Activated CD8-positive, alpha-beta memory T cell treated with anti-CD3 and anti-CD28 coated beads for 48 hours (primary cell): ENCODE results near the gene GPR142.

Source experiments
- DNase-seq, 3 experiments: peaks; one replicate each; pipeline ENCODE4 v3.0.0-alpha.2; 2020; ENCODE audit warnings: low read depth in 2 of 3, low spot score in 2 of 3

The GPR142 gene

DNA sequence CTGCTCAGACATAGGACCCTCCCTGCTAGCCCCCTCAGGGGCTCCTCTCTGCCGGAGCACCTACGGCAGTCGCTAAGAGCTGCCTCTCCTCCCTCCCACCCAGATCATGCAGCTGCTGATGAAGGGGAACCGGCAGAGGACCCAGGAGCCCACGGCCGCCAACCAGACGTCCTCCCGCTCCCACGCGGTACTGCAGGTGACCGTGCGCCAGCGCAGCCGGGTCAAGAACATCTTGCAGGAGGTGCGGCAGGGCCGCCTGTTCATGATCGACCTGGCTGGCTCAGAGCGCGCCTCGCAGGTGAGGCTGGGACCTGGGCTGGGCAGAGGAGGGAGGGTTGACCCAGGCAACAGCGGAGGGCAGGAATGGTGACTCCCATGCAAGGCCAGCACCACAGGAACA is 22.6 kb upstream of the GPR142 start:
- no peak for DNase-seq

DNA sequence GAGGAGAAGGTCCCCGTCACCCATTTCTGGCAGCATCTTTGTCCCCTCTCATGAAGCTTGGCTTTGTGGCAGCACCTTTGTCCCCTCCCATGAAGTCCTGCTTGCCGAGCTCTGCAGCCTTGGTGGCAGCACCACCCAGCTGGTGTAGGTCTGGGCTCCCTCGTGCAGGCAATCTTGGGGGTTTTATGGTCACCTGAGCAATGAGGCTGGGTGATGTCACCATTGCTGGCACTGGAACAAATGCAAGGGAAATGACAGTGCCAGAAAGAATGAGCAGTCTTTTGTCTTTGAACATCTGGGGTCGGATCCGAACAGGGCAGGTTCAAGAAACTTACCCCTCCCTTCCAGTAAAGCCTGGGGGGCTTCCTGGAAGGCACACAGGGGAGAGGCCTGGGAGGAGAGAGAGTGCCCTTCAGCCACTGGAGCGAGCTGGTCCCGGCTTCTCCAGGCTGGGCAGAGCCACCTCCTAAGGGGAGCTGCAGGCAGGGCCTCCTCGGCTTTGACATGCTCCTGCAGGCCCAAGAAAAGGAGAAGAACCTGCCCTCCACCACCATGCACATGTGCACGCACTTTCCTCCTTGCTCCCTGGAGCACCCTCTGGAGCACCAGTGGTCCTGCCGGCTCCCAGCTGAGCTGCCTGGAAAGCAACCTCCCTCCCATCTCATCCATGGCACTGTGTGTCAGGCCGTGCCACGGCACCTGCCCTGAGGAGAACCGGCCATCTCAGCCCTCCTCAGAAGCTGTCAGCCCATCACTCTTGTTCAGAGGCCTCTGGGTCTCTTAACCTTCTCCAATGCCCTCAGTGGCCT is 21.7 kb upstream of the GPR142 start:
- no peak for DNase-seq

DNA sequence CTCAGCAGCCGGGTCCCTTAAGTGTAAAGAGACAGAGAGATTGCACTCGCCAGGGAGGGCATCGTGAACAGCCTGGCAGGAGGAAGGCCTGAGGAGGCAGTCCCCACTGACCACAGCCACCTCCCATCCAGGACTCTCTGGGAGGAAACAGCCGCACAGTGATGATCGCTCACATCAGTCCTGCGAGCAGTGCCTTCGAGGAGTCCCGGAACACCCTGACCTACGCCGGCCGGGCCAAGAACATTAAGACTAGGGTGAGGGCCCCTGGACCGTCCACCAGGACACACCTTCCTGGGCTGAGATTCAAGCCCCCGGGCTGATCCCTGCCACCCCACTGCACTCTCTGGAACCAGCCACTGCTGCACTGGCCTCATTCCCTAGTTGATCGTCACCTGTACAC is 19.7 kb upstream of the GPR142 start:
- DNase-seq: no peak

DNA sequence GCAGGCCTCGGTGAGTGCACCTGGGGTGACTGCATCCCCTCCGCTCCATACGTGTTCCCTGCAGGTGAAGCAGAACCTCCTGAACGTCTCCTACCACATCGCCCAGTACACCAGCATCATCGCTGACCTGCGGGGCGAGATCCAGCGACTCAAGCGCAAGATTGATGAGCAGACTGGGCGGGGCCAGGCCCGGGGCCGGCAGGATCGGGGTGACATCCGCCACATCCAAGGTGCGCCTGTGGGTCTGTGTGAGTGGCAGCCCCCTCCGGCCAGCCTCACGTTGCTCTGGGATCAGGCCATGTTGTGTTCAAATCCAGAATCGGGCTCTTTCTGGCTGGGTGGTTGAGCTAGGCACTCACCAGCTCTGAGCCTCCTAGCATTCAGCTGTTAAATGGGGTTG is 18.2 kb upstream of the GPR142 start:
- DNase-seq: no peak

GRCh38 chr17:74350486-74350885 is 16.8 kb upstream of the GPR142 start:
- DNase-seq: no peak

DNA sequence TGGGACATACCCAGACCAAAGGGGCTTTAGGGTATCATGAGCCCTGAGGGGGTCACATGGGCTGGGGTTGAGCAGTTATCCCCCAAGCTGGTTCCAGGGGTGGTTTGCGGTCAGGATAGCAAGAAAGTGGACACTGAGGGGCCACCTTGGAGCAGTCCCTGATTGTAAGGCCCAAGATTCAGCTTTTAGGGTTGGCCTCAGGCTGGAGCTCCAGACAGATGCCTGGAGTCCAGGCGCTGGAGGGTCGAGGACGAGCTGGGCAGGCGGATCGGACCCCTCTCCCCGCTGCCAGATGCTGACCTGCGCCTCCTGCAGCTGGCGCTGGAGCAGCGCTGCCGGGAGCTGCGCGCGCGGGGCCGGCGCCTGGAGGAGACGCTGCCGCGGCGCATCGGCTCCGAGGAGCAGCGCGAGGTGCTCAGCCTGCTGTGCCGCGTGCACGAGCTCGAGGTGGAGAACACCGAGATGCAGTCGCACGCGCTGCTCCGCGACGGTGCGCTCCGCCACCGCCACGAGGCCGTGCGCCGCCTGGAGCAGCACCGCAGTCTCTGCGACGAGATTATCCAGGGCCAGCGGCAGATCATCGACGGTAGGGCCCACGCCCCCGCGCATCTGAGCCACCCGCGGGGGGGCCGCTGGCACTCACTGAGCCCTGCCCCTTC is 15.6 kb upstream of the GPR142 start:
- no peak for DNase-seq

- DNase-seq: no peak
Observed at GRCh38 chr17:74353446-74354060, 13.8 kb upstream of the GPR142 start.

- DNase-seq: peak; percentile 33 to 55 (median 40)
Observed at GRCh38 chr17:74354123-74354522, 13.2 kb upstream of the GPR142 start.

DNA sequence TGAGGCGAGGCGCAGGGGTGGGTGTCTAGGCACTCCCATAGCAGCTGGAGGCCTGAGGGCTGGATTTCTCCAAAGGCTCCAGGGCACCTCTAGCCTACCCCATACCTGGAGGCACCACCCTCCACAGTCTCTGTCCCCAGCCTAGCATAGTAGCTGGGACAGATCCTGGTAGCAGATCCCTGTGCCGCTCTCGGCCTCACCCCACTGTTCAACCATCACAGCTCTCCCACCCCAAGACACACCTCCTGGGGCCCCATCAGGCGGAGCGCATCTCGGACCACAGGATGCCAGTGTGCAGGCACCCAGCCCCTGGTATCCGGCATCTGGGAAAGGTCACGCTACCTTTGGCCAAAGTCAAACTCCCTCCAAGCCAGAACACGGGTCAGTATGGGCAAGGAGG is 12.7 kb upstream of the GPR142 start:
- DNase-seq: no peak

GRCh38 chr17:74355065-74355464 is 12.2 kb upstream of the GPR142 start:
- DNase-seq: no peak

GRCh38 chr17:74356646-74357465 is 10.4 kb upstream of the GPR142 start:
- DNase-seq: no peak

- DNase-seq: no peak
Observed at GRCh38 chr17:74357466-74357809, 9.9 kb upstream of the GPR142 start.

GRCh38 chr17:74358697-74359096 is 8.6 kb upstream of the GPR142 start:
- no peak for DNase-seq

DNA sequence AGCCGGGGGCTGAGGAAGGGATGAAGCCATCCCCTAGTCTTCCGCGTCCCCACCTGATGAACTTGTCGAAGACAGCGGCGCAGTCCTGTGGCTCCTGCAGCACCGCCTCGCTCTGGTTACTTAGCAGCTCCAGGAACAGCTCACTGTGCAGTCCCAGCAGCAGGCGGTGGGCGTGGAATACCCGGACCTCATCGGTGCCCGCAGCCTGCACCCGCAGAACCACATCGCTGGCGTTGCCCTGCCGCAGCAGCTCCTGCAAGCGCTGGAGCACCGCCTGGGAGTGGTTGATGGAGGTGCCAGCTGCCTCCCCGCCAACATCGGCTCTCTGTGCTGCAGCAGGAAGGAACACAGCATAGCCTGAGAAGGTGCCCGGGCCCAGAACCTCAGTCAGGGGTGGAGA is 7.4 kb upstream of the GPR142 start:
- no peak for DNase-seq

GRCh38 chr17:74360899-74361229 is 6.4 kb upstream of the GPR142 start:
- DNase-seq: no peak

GRCh38 chr17:74361230-74362068 is 5.9 kb upstream of the GPR142 start, which contains the start of gene BTBD17:
Gene BTBD17 (minus strand): TSS chr17:74361868. CDS start chr17:74361819, 49 bp downstream.
- DNase-seq: no peak

DNA sequence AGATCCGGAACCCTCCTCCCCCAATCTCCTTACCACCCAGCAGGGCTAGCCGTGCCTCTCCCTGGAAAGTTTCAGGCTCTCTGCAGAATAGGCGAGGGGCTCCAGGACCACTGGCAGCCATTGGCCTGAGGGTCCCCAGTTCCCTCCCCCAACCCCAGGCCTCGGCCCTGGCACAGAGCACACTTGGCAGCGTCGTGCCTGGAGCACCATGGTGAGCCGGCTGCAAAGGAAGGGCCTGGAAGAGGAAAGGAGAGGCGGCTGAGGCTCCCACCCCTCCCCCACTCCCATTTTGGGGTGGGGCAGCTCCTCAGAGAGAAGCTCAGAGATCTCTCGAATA is 5.3 kb upstream of the GPR142 start:
- no peak for DNase-seq

- no peak for DNase-seq
Observed at GRCh38 chr17:74362810-74363498, 4.4 kb upstream of the GPR142 start.

GRCh38 chr17:74368341-74369081 is 1.2 kb downstream of the GPR142 start:
- peak in 2 of 3 experiments; percentile 59 to 70 for DNase-seq
